IMR-90 (cell line): ENCODE measurements around the gene TRIM26. TPM values are rescaled to one million over a fixed set of nuclear protein-coding genes. Genes with fewer than 3 reads are reported as not detected.

Source experiments
- ATAC-seq: fragments of 200-7000 bp; cut with Tn5 transposase; 2 replicates; pipeline ENCODE4 v1.9.1; 2020; ENCODE audit warnings: low read depth, mild to moderate bottlenecking, moderate library complexity
- BruUV-seq: library from RNA; stranded (reverse); fragments of 400-500 nt; replicated peaks from 2 replicates; lab custom pipeline; 2021; lab: Mats Ljungman, UMichigan
- CTCF ChIA-PET: fragments of 300-600 bp; formaldehyde crosslinking; extraction: SDS; loops from one replicate; lab custom pipeline; 2021; ENCODE audit warnings: antibody characterized with exemption; lab: Yijun Ruan, JAX
- POLR2A ChIA-PET: fragments of 300-600 bp; sonication (Branson Sonifier 250); formaldehyde crosslinking; loops from one replicate; lab custom pipeline; 2022; ENCODE audit warnings: antibody characterized with exemption; ENCODE audit not compliant: unreplicated experiment; lab: Charles Lee
- DNase-seq: peaks from one replicate; pipeline ENCODE4 v3.0.0; 2013
- H2AFZ ChIP-seq: replicated peaks from 2 replicates; pipeline ENCODE3; 2013; ENCODE audit warnings: low read length, mild to moderate bottlenecking; ENCODE audit not compliant: poor library complexity
- H2AK5ac ChIP-seq: 2 replicates; pipeline ENCODE4 v1.6.1; 2013; ENCODE audit warnings: low read depth, low read length, inconsistent platforms
- H2AK9ac ChIP-seq: replicated peaks from 2 replicates; pipeline ENCODE3; 2013; ENCODE audit warnings: mild to moderate bottlenecking, low read depth, low read length, moderate library complexity; ENCODE audit not compliant: poor library complexity
- H2BK120ac ChIP-seq: 2 replicates; pipeline ENCODE4 v1.6.1; 2013; ENCODE audit warnings: low read depth, low read length, inconsistent platforms
- H2BK15ac ChIP-seq: 3 replicates; pipeline ENCODE4 v1.6.1; 2013; ENCODE audit warnings: low read depth, low read length, inconsistent platforms
- H2BK20ac ChIP-seq: 2 replicates; pipeline ENCODE4 v1.6.1; 2013; ENCODE audit warnings: low read depth, mild to moderate bottlenecking, inconsistent platforms, low read length, moderate library complexity
- H2BK5ac ChIP-seq: 2 replicates; pipeline ENCODE4 v1.6.1; 2013; ENCODE audit warnings: mild to moderate bottlenecking, low read depth, low read length, inconsistent platforms; ENCODE audit not compliant: poor library complexity, severe bottlenecking
- H3K14ac ChIP-seq: replicated peaks from 2 replicates; pipeline ENCODE4 v1.6.1; 2013; ENCODE audit warnings: low read depth, low read length, inconsistent platforms
- H3K18ac ChIP-seq: 2 replicates; pipeline ENCODE4 v1.6.1; 2013; ENCODE audit warnings: low read depth, low read length, control low read depth
- H3K23ac ChIP-seq: 2 replicates; pipeline ENCODE4 v1.6.1; 2013; ENCODE audit warnings: low read depth, low read length, inconsistent platforms
- H3K27ac ChIP-seq: 2 replicates; pipeline ENCODE4 v1.5.1; 2013; ENCODE audit warnings: mild to moderate bottlenecking, control low read depth, low read length; ENCODE audit not compliant: insufficient read depth
- H3K27me3 ChIP-seq: 2 replicates; pipeline ENCODE4 v1.6.1; 2013; ENCODE audit warnings: low read length; ENCODE audit not compliant: control insufficient read depth, insufficient read depth
- H3K36me3 ChIP-seq: 2 replicates; pipeline ENCODE4 v1.6.1; 2013; ENCODE audit warnings: low read length, mixed read lengths; ENCODE audit not compliant: control insufficient read depth, insufficient read depth
- H3K4ac ChIP-seq: 2 replicates; pipeline ENCODE4 v1.6.1; 2013; ENCODE audit warnings: low read depth, low read length, inconsistent platforms
- H3K4me1 ChIP-seq: 2 replicates; pipeline ENCODE4 v1.6.1; 2013; ENCODE audit warnings: low read length, mixed read lengths; ENCODE audit not compliant: control insufficient read depth, insufficient read depth
- H3K4me2 ChIP-seq: 2 replicates; pipeline ENCODE4 v1.6.1; 2013; ENCODE audit warnings: low read depth, mild to moderate bottlenecking, control low read depth, low read length, moderate library complexity
- H3K4me3 ChIP-seq: 2 replicates; pipeline ENCODE4 v1.5.1; 2013; ENCODE audit warnings: low read depth, mild to moderate bottlenecking, control low read depth, low read length, moderate library complexity; ENCODE audit not compliant: insufficient read depth
- H3K56ac ChIP-seq: 2 replicates; pipeline ENCODE4 v1.6.1; 2013; ENCODE audit warnings: low read length, inconsistent platforms; ENCODE audit not compliant: insufficient read depth; ENCODE audit errors: extremely low read depth
- H3K79me1 ChIP-seq, 2 experiments: 2 replicates each; pipeline ENCODE4 v1.6.1; 2013; ENCODE audit warnings: low read length in 2 of 2, inconsistent platforms in 1 of 2, low read depth in 1 of 2
- H3K9ac ChIP-seq: 2 replicates; pipeline ENCODE4 v1.6.1; 2013; ENCODE audit warnings: low read depth, low read length, control low read depth
- H3K9me1 ChIP-seq: 2 replicates; pipeline ENCODE4 v1.6.1; 2013; ENCODE audit warnings: low read length, inconsistent platforms; ENCODE audit not compliant: insufficient read depth
- H3K9me3 ChIP-seq: 2 replicates; pipeline ENCODE4 v1.6.1; 2013; ENCODE audit warnings: low read length; ENCODE audit not compliant: control insufficient read depth, insufficient read depth
- H4K20me1 ChIP-seq: 2 replicates; pipeline ENCODE4 v1.6.1; 2013; ENCODE audit warnings: low read length, inconsistent platforms; ENCODE audit not compliant: insufficient read depth
- H4K5ac ChIP-seq: 2 replicates; pipeline ENCODE4 v1.6.1; 2013; ENCODE audit warnings: mild to moderate bottlenecking, low read depth, low read length, control low read depth
- H4K8ac ChIP-seq, 2 experiments: 2 replicates each; pipeline ENCODE4 v1.6.1; 2013; ENCODE audit warnings: low read depth in 2 of 2, low read length in 2 of 2, control low read depth in 1 of 2, inconsistent platforms in 1 of 2
- H4K91ac ChIP-seq: 2 replicates; pipeline ENCODE4 v1.6.1; 2013; ENCODE audit warnings: low read depth, low read length, inconsistent platforms; ENCODE audit not compliant: insufficient read depth
- BHLHE40 ChIP-seq: fragments of 150-350 bp; IDR thresholded peaks from 2 replicates; pipeline ENCODE4 v1.6.1; 2016; ENCODE audit warnings: mild to moderate bottlenecking, low read depth, low read length
- CEBPB ChIP-seq: IDR thresholded peaks from 2 replicates; pipeline ENCODE4 v1.6.1; 2012; ENCODE audit warnings: low read depth, low read length, improper control_type of control experiment
- CHD1 ChIP-seq: IDR thresholded peaks from 2 replicates; pipeline ENCODE4 v1.6.1; 2012; ENCODE audit warnings: low read depth, low read length, improper control_type of control experiment
- FOS ChIP-seq: fragments of 150-350 bp; IDR thresholded peaks from 2 replicates; pipeline ENCODE4 v1.6.1; 2016; ENCODE audit warnings: low read depth, low read length
- MAFK ChIP-seq: IDR thresholded peaks from 2 replicates; pipeline ENCODE4 v1.6.1; 2012; ENCODE audit warnings: low read depth, low read length, improper control_type of control experiment
- MAZ ChIP-seq: IDR thresholded peaks from 2 replicates; pipeline ENCODE4 v1.6.1; 2012; ENCODE audit warnings: low read depth, mild to moderate bottlenecking, low read length, improper control_type of control experiment, moderate library complexity, borderline replicate concordance
- MXI1 ChIP-seq: IDR thresholded peaks from 2 replicates; pipeline ENCODE4 v1.6.1; 2012; ENCODE audit warnings: low read depth, mild to moderate bottlenecking, low read length, moderate library complexity, borderline replicate concordance
- NFE2L2 ChIP-seq: fragments of 150-350 bp; IDR thresholded peaks from 2 replicates; pipeline ENCODE4 v1.6.1; 2016; ENCODE audit warnings: low read depth, mild to moderate bottlenecking, low read length
- POLR2A ChIP-seq: IDR thresholded peaks from 2 replicates; pipeline ENCODE4 v1.6.1; 2012; ENCODE audit warnings: mild to moderate bottlenecking, low read depth, low read length
- RAD21 ChIP-seq: IDR thresholded peaks from 2 replicates; pipeline ENCODE4 v1.6.1; 2012; ENCODE audit warnings: low read length, improper control_type of control experiment
- RCOR1 ChIP-seq: IDR thresholded peaks from 2 replicates; pipeline ENCODE4 v1.6.1; 2012; ENCODE audit warnings: mild to moderate bottlenecking, low read length, improper control_type of control experiment; ENCODE audit not compliant: insufficient replicate concordance
- RFX5 ChIP-seq: IDR thresholded peaks from 2 replicates; pipeline ENCODE4 v1.8.0; 2012; ENCODE audit warnings: low read depth, mild to moderate bottlenecking, low read length, moderate library complexity
- SMC3 ChIP-seq: fragments of 150-350 bp; IDR thresholded peaks from 2 replicates; pipeline ENCODE4 v1.6.1; 2016; ENCODE audit warnings: low read depth, mild to moderate bottlenecking, antibody characterized with exemption, low read length, moderate library complexity
- USF2 ChIP-seq: fragments of 150-350 bp; IDR thresholded peaks from 2 replicates; pipeline ENCODE4 v1.6.1; 2017; ENCODE audit warnings: mild to moderate bottlenecking, antibody characterized with exemption, low read length, low read depth
- WGBS, 2 experiments: methylation state at CpG; one replicate each; pipeline versions ENCODE4 v1.1.5 to v1.1.7; 2013; ENCODE audit warnings: missing lambda C conversion rate in 2 of 2; ENCODE audit not compliant: insufficient read length in 1 of 2; ENCODE audit errors: extremely low coverage in 2 of 2; 5-methylcytosine and 5-hydroxymethylcytosine counted together
- dilution Hi-C: fragments of 300-500 bp; cut with HindIII; formaldehyde crosslinking; loops from one replicate; pipeline ENCODE4 v1.14.3; 2018; ENCODE audit warnings: low sequenced_read_pairs; ENCODE audit not compliant: unreplicated experiment
- in situ Hi-C: fragments of 300-500 bp; cut with MboI; formaldehyde crosslinking; loops from 3 replicates; pipeline ENCODE4 v1.14.3; 2019; ENCODE audit warnings: low sequenced_read_pairs, inconsistent platforms, mixed read lengths
- intact Hi-C: fragments of 100-400 bp; cut with micrococcal nuclease; formaldehyde crosslinking; loops from 2 replicates; pipeline ENCODE4 v1.10.0; 2022
- polyA plus RNA-seq, 3 experiments: library from polyadenylated mRNA; depleted of rRNA; stranded (reverse); fragments of >200 nt; gene quantifications; 2 replicates each; pipeline ENCODE4 v1.2.3, GENCODE V29; 2012; ENCODE audit warnings: low replicate concordance in 1 of 3
- total RNA-seq: library from RNA; depleted of rRNA; stranded (reverse); fragments of >200 nt; gene quantifications from 2 replicates; pipeline ENCODE4 v1.2.3, GENCODE V29; 2012
- TF ChIP-seq, protein P1 (sequence below): conservative IDR thresholded peaks from 2 replicates; pipeline ENCODE4 v1.5.1; 2012; ENCODE audit warnings: mild to moderate bottlenecking, low read depth, low read length, improper control_type of control experiment
- TF ChIP-seq, protein P2 (sequence below): fragments of 150-350 bp; IDR thresholded peaks from 2 replicates; pipeline ENCODE4 v1.6.1; 2016; ENCODE audit warnings: low read depth, mild to moderate bottlenecking, low read length, moderate library complexity, borderline replicate concordance

Gene TRIM26
- total and polyA plus RNA-seq, 2 of the 4 experiments (the other 2 are of a cell fraction) = 22.6 to 23.8 TPM

DNA sequence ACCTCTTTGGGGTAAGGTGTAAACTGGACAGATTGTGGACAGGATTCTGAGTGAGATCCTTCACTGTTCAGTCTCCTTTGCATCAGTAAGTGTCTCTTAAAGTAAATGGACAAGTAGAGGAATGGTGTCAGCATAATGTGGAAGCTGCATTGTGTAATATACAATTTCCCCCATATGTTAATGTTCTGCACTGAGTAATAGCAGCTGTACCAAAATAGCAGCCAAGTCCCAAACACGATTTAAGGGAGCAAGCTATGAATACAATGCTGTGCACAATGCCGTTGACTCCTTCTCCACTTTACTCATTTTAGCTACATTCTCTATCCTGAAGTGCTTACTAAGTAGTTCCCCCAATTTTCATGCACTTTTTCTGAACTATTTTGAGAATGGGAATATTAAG is 21.1 kb upstream of the TRIM26 start:
- no TSS peak for BruUV-seq
- peak; percentile 8 for DNase-seq

More for the DNA sequence above, 21.1 kb upstream of the TRIM26 start:
- Histone ChIP-seq H3K4me3 (no peak overlapping the region), H2BK5ac (no peak overlapping the region), H3K27ac (no peak overlapping the region), H2AK9ac (no peak overlapping the region), H3K56ac (no peak overlapping the region), H3K9ac (no peak overlapping the region), H4K5ac (no peak overlapping the region), H3K9me1 (no peaks in the 10 kb centered on the region), H3K9me3 (no peaks in the 10 kb centered on the region), H3K4ac (no peak overlapping the region), H4K91ac (no peak overlapping the region), H3K79me1 (no peaks in the 10 kb centered on the region), H3K4me1 (no peaks in the 10 kb centered on the region), H3K14ac (no peak overlapping the region), H3K27me3 (peaks cover 6% of the 10 kb centered on the region; the same call in 1 of the 2 replicates), H3K4me2 (no peak overlapping the region), H2BK15ac (no peak overlapping the region), H4K8ac (no peak overlapping the region), H2BK20ac (no peak overlapping the region), H3K36me3 (no peaks in the 10 kb centered on the region), H3K18ac (no peak overlapping the region), H2AK5ac (no peak overlapping the region), H2AFZ (no peak overlapping the region), H3K23ac (no peak overlapping the region), H4K20me1 (no peaks in the 10 kb centered on the region), H2BK120ac (no peak overlapping the region)
- ATAC-seq = no peak
- POLR2A ChIA-PET = no interaction called here
- in situ Hi-C loops = no loop called here
- no CpG with 5 or more reads among the region's 2 CpGs for WGBS, 2 experiments
- TF ChIP-seq USF2 (no peak), CEBPB (no peak), POLR2A (no peak), MAFK (no peak), CHD1 (no peak), MAZ (no peak), SMC3 (no peak), MXI1 (no peak), RFX5 (no peak), RCOR1 (no peak), FOS (no peak), NFE2L2 (no peak), BHLHE40 (no peak), RAD21 (no peak)
- TF ChIP-seq, protein P1, sequence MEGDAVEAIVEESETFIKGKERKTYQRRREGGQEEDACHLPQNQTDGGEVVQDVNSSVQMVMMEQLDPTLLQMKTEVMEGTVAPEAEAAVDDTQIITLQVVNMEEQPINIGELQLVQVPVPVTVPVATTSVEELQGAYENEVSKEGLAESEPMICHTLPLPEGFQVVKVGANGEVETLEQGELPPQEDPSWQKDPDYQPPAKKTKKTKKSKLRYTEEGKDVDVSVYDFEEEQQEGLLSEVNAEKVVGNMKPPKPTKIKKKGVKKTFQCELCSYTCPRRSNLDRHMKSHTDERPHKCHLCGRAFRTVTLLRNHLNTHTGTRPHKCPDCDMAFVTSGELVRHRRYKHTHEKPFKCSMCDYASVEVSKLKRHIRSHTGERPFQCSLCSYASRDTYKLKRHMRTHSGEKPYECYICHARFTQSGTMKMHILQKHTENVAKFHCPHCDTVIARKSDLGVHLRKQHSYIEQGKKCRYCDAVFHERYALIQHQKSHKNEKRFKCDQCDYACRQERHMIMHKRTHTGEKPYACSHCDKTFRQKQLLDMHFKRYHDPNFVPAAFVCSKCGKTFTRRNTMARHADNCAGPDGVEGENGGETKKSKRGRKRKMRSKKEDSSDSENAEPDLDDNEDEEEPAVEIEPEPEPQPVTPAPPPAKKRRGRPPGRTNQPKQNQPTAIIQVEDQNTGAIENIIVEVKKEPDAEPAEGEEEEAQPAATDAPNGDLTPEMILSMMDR = no peak
- TF ChIP-seq, protein P2, sequence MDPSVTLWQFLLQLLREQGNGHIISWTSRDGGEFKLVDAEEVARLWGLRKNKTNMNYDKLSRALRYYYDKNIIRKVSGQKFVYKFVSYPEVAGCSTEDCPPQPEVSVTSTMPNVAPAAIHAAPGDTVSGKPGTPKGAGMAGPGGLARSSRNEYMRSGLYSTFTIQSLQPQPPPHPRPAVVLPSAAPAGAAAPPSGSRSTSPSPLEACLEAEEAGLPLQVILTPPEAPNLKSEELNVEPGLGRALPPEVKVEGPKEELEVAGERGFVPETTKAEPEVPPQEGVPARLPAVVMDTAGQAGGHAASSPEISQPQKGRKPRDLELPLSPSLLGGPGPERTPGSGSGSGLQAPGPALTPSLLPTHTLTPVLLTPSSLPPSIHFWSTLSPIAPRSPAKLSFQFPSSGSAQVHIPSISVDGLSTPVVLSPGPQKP = no peak
- CTCF ChIA-PET = interaction anchor here (0.7 kb wide), 1 partner anchor 15 kb away, joined by 7 read pairs; no protein-coding TSS in a partner anchor
- dilution Hi-C loops = no loop called here
- intact Hi-C loops = no loop called here
